ENCODE measurements around the gene DIABLO.
"Not testable (repeated sequence)": the region's sequence is repeated elsewhere in the genome, so short reads cannot be mapped to it uniquely, and the experiment has no call there.

DIABLO gene

GRCh38 chr12:122189626-122190475, 36.0 kb downstream of the DIABLO start:
- no peak for DNase-seq (ENCODE audit: low read depth)

- no peak for DNase-seq (ENCODE audit: low read depth)
Observed at GRCh38 chr12:122187466-122187865, 38.4 kb downstream of the DIABLO start.

- DNase-seq (ENCODE audit: low read depth) = no peak
Observed at GRCh38 chr12:122185494-122186082, 40.3 kb downstream of the DIABLO start.

- DNase-seq (ENCODE audit: low read depth) = no peak
Observed at GRCh38 chr12:122185079-122185478, 40.8 kb downstream of the DIABLO start.

DNA sequence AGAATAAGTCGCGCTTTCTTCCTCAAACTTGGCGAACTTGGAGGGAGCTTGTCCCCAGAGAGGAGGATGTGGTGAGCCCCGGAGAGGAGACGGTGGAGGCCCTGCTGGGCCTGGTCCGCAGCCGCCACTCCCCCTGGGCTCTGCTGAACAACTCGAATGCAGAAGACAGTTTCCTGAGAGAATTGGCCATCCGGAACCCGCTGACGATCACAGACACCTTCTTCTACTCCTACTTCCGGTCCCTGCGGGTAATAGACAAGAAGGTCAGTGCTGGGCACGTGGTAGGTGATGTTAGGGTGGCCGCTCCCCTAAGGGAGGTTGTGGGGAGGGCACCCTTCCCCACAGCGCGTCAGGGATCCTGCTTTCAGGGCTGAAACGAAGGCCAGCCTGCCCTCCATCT, 41.3 kb downstream of the DIABLO start:
- no peak for DNase-seq (ENCODE audit: low read depth)

GRCh38 chr12:122183588-122183940, 42.3 kb downstream of the DIABLO start:
- no peak for DNase-seq (ENCODE audit: low read depth)

GRCh38 chr12:122182887-122183587, 42.8 kb downstream of the DIABLO start, which contains the start of gene LRRC43:
TSS of gene LRRC43 (plus strand) at chr12:122183123. CDS start at chr12:122183145, 22 bp downstream.
- DNase-seq (ENCODE audit: low read depth) = no peak

DNA sequence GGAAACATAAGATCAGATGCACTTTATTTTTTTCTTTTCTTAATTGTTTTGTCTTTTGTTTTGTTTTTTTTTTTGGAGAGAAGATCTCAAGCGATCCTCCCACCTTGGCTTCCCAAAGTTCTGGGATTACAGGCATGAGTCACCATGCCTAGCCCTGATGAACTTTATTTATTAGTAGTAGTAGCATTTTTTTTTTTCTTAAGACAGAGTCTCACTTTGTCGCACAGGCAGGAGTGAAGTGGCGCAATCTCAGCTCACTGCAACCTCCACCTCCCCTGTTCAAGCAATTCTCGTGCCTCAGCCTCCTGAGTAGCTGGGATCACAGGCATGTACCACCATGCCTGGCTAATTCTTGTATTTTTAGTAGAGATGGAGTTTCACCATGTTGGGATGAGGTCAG, 49.4 kb downstream of the DIABLO start:
- not testable (repeated sequence) for DNase-seq (ENCODE audit: low read depth)

DNA sequence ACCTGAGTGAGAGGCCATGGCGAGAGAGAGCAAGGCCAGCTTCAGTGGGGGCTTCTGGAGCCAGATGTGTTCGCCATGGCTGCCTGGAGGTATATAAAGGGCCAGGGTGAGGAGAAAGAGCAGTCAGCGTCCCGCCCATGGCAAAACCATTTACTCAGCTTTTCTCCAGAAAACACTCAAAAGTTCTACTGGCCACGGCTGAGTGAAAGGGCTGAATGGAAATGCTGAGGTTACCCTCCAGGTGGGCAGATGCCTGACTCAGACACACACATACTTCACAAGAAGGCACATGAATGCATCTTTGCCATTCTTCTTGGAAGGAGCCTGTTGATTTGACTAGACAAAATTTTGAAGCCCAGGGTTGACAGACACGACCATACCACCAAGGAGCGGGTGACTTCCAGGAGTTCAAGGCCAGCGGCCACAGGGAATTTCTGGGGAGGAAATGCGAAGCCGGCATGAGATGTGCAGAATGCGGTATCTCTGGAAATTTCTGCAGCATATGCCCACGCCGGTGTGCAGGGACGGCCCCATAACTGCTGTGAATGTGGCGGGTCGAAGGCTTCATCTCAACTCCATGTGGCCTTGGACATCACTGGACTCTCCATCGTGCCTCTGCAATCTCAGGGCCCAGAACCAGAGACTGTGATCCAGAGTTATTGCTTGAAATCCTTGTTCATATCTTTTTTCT, 51.6 kb downstream of the DIABLO start, which contains the start of gene IL31:
Gene IL31 (minus strand): TSS at position 67 of the 691 bp plus-strand sequence. CDS start 49 bp downstream, at position 18.
- no peak for DNase-seq (ENCODE audit: low read depth)

DNA sequence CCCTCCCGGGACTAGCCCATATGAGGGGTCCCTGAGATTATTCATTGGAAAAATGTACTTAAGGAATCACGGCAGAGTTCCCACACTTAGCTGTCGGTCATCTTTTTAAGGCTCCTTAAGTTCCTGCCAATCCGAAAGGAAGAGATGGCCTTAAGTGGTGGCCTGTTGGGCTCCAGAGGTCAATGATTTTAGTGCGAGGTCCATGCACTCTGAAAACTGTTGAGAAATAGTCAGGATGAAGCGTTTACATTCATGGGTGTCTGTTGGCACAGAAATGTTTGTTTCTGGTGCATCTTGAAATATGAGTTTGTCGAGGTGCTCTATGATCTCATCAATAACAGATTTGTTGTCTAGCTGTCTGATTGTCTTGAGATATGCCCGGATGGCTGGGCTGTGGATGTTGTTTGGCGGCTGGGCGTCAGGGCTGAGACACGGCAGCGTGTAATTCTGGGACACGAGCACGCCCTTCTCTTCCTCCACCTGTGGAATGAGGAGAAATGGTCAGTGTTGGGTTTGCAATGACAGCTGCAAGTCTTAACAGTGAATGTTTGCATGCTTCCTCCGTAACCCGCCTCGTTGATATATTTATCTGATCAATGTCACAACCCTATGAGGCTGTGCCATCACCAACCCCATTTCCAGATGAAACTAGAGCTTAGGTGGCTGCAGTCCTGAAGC, 53.5 kb downstream of the DIABLO start:
- DNase-seq (ENCODE audit: low read depth) = no peak

- no peak for DNase-seq (ENCODE audit: low read depth)
Observed at GRCh38 chr12:122171399-122171798, 54.5 kb downstream of the DIABLO start.

DNA sequence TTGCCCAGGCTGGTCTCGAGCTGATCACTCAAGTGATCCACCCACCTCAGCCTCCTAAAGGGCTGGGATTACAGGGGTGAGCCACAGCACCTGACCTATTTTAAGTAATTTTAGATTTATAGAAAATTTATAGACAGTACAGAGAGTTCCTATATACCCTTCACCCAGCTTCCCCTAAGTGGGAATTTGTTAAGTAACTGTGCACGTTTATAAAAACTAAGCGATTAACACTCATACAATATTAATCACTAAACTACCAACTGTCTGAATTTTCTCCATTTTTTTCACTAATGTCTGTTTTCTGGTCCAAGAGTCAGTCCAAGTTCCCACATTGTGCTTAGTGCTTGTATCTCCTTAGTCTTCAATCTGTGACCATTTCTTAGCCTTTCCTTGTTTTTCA, 57.4 kb downstream of the DIABLO start:
- no peak for DNase-seq (ENCODE audit: low read depth)

GRCh38 chr12:122167356-122167925, 58.4 kb downstream of the DIABLO start:
- no peak for DNase-seq (ENCODE audit: low read depth)

DNA sequence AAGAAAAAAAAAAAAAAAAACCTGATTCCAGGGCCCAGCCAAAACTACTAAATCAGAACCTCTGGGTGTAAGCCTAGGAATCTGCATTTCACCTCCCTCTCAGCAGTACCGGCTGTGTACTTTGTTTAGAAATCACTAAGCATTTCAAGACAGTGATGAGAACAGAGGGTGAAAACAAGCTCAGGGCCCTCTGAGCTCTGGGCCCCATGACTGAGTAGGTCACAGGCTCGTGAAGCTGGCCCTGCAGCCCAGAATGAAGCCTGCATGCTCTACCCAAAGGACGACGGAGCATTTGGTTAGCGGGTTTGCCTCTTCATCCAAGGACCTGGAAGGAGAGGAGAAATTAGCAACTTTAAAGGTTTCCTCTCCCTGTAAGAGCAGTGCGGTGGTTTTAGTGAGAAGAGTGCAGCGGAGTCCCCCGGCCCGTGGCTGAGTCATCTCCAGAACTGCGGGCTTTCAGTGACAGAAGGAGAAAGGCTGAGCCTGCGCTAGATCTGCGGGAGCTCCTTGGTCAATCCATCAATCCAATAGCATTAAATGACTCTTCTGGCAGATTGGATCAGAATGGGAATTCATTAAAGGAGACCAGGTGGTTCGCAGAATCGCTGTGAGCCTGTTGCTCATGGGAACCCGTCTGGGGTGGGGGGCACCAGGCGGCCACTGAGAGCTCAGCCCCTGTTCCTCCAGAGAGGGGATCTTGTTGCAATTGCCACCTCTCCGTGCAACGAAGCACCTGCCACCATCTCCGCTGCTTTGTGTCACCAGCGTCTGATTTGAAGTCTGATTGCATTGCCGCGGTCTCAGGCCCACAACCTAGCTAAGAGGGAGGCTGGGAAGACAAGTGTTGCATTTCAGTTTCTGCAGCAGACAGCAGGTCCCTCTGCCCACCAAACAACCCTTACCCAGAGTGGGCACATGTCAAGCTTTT, 59.2 kb downstream of the DIABLO start:
- peak; percentile 25 for DNase-seq (ENCODE audit: low read depth)

GRCh38 chr12:122162976-122163375, 62.9 kb downstream of the DIABLO start:
- DNase-seq (ENCODE audit: low read depth) = no peak

DNA sequence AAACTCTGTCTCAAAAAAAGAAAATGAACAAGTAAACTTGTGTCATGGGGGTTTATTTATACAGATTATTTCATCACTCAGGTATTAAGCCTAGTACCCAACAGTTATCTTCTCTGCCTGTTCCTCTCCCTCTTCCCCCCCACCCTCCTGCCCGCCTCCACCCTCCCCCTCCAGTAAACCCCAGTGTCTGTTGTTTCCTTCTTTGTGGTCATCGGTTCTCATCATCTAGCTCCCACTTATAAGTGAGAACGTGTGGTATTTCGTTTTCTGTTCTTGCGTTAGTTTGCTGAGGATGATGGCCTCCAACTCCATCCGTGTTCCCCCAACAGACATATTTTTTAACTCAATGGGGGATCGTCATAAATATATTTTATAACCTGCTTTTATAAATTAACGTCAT, 64.2 kb downstream of the DIABLO start:
- no peak for DNase-seq (ENCODE audit: low read depth)

- DNase-seq (ENCODE audit: low read depth) = no peak
Observed at GRCh38 chr12:122160761-122161160, 65.1 kb downstream of the DIABLO start.

DNA sequence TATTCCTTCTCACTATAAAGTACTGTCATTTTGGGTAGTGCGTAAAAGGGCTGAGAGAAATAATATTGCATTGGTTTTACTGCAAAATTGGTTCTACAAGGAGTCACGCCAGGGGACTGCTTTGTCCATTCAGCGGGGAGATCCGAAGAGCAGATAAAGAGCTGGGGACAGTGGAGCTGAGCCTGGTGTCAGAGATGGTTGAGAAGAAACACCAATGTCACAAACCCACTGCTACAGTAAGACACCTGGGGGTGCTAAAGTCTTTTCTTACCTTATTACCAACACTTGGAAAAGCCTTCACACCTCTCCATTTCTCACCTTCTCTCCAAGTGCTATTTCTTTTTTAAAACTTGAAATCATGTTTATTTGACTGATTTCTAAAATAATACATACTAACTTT, 66.0 kb downstream of the DIABLO start:
- DNase-seq (ENCODE audit: low read depth) = no peak

- DNase-seq (ENCODE audit: low read depth) = no peak
Observed at GRCh38 chr12:122158700-122159285, 67.1 kb downstream of the DIABLO start.
